ENCODE data around the gene LRRC61. TPM values are rescaled to one million over a fixed set of nuclear protein-coding genes. Genes with fewer than 3 reads are reported as not detected.

Gene LRRC61
- total and polyA plus RNA-seq, 2 of the 13 experiments (the other 11 are each of a cell fraction or from before 2014, with no cell fraction given) = 33.0 to 34.8 TPM

- in situ Hi-C loops (cut with HindIII; ENCODE audit: extremely low pct_ligation_motif_present, low pct_unique_long_range_greater_than_20kb) = no loop called here
- BruUV-seq (replicated peaks) = no TSS peak
- ChIA-PET CTCF (ENCODE audit: low intra/inter-chr PET ratio, low total read pairs) (no interaction called here), POLR2A (interaction anchor here (1.0 to 1.7 kb wide), 3 partner anchors 12 to 31 kb away, joined by 3 to 7 read pairs (median 3); partner anchors contain the start of genes ACTR3C, LRRC61 and REPIN1)
- no peak overlapping the region for H2AFZ ChIP-seq (ENCODE audit: low read length)
- peaks cover 2% of the 10 kb centered on the region; the same call in 1 of the 2 replicates for H4K20me1 ChIP-seq (ENCODE audit: insufficient read depth, low read length)
- H3K4me1 ChIP-seq (ENCODE audit: insufficient read depth, low read length) = peaks cover 27% of the 10 kb centered on the region
- H3K4me2 ChIP-seq (ENCODE audit: low read depth, low read length) = no peak overlapping the region
- no peak overlapping the region for H3K9ac ChIP-seq (ENCODE audit: insufficient read depth, low read depth, low read length)
- ATAC-seq = no peak
- H3K9me3 ChIP-seq (ENCODE audit: low read length) = no peaks in the 10 kb centered on the region
- H3K36me3 ChIP-seq (replicated peaks in 1 of 2; ENCODE audit: control insufficient read depth in 1 of 2, insufficient read depth in 2 of 2, low read length in 2 of 2) = peaks cover 7 to 11% of the 10 kb centered on the region in 2 experiments; a peak in 3 of 5 replicates
- H3K79me2 ChIP-seq (ENCODE audit: insufficient read depth, low read length) = peaks cover 3% of the 10 kb centered on the region
- H3K27ac ChIP-seq (ENCODE audit: extremely low read length, insufficient read depth, low read length) = no peak overlapping the region
- no peak for DNase-seq (ENCODE audit: low spot score)
- TF ChIP-seq RORA (CRISPR knock-in tag; IDR thresholded peaks at IDR 0.05) (no peak), ZNF564 (CRISPR knock-in tag; IDR thresholded peaks at IDR 0.05) (no peak), POLR2G (IDR thresholded peaks at IDR 0.05; ENCODE audit: low read depth, low read length) (peak; percentile 19; the same call in 1 of the 2 replicates), HHEX (CRISPR knock-in tag; IDR thresholded peaks at IDR 0.05) (no peak), HOXA7 (CRISPR knock-in tag; IDR thresholded peaks at IDR 0.05) (no peak), RBM22 (optimal IDR thresholded peaks at IDR 0.05; ENCODE audit: low read length) (peak; percentile 82), MEIS1 (CRISPR knock-in tag; IDR thresholded peaks at IDR 0.05; ENCODE audit: borderline replicate concordance) (no peak), ZNF530 (CRISPR knock-in tag; IDR thresholded peaks at IDR 0.05; ENCODE audit: low read depth) (no peak)
- TF ChIP-seq, protein P1, sequence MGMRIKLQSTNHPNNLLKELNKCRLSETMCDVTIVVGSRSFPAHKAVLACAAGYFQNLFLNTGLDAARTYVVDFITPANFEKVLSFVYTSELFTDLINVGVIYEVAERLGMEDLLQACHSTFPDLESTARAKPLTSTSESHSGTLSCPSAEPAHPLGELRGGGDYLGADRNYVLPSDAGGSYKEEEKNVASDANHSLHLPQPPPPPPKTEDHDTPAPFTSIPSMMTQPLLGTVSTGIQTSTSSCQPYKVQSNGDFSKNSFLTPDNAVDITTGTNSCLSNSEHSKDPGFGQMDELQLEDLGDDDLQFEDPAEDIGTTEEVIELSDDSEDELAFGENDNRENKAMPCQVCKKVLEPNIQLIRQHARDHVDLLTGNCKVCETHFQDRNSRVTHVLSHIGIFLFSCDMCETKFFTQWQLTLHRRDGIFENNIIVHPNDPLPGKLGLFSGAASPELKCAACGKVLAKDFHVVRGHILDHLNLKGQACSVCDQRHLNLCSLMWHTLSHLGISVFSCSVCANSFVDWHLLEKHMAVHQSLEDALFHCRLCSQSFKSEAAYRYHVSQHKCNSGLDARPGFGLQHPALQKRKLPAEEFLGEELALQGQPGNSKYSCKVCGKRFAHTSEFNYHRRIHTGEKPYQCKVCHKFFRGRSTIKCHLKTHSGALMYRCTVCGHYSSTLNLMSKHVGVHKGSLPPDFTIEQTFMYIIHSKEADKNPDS (CRISPR knock-in tag; IDR thresholded peaks at IDR 0.05) = no peak
- 98% methylated on average over 5 of the region's 6 CpGs for WGBS (ENCODE audit: low lambda C conversion rate)
- FAIRE-seq = no peak
- H3K27me3 ChIP-seq (ENCODE audit: control insufficient read depth in 1 of 2, insufficient read depth in 2 of 2, low read length in 2 of 2) = no peaks in the 10 kb centered on the region; a peak in 1 of 5 replicates
- intact Hi-C loops (cut with micrococcal nuclease; ENCODE audit: unreplicated experiment) = no loop called here
- H3K4me3 ChIP-seq (replicated peaks in 1 of 3; ENCODE audit: insufficient read depth in 1 of 3, low read depth in 2 of 3, low read length in 3 of 3) = no peak overlapping the region
These were observed 14.5 kb downstream of the LRRC61 start for GRCh38 chr7:150337659-150338081.

All from HepG2 (cell line).